GM12874 (cell line): ENCODE data around the gene GPR3.

ENCODE experiments used
- CTCF ChIP-seq: IDR thresholded peaks from 2 replicates; pipeline ENCODE4 v1.5.1; 2011; ENCODE audit warnings: low read depth, mild to moderate bottlenecking, control low read depth, low read length, moderate library complexity; ENCODE audit not compliant: insufficient read depth

Gene GPR3

GRCh38 chr1:27355683-27356082, 36.7 kb upstream of the GPR3 start:
- no peak for TF ChIP-seq CTCF

DNA sequence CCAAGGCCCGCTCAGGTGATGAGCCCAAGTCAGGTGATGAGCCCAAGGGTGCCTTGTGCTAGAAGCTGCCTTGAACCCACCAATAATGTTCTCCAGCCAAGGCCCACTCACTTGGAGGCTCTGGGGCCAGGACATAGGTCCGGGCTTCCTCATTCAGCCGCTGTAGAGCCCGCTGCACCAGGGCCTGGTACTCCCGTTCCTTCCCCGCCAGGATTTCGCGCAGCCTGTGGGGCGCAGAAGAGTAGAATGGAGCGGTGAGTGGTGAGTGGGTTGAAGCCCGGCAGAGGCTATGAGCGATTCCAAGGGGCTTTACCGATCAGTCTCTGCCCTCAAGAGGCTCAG, 36.2 kb upstream of the GPR3 start:
- no peak for TF ChIP-seq CTCF

- TF ChIP-seq CTCF = no peak
Observed at GRCh38 chr1:27356619-27357280, 35.7 kb upstream of the GPR3 start.

DNA sequence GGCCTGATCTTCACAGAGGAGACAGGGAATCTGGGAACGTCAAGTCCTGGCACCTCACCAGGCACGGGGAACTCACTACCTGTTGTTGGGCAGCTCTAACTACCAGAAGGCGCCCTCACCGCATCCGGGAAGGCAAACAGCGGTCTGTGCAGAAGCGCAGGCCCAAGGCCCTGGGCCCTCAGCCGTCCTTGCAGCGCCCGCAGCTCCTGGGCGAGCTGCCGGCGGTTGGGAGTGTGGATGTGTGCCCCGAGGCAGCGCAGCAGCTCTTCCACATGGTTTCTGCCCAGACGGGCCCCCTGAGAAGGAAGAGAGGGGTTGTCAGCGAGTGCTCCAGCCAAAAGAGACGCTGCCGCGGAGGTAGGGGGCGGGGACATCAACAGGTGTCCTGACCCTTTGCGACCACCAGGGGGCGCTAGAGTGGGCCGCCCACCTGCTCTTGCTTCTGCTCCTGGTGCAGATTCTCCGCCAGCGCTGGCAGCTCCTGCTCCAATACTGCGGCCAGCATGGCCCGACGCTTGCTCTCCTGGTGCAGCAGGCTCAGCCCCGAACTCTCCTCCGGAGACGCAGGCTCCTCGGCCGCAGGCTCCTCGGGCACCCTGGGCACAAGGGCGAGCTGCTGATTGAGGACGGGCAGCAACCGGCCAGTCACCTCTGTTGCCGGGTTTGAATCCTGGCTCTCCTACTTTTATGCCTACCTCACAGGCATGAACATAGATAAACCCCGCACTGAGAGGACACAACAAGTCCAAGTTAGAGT, 35.0 kb upstream of the GPR3 start:
- peak; percentile 99 for TF ChIP-seq CTCF

DNA sequence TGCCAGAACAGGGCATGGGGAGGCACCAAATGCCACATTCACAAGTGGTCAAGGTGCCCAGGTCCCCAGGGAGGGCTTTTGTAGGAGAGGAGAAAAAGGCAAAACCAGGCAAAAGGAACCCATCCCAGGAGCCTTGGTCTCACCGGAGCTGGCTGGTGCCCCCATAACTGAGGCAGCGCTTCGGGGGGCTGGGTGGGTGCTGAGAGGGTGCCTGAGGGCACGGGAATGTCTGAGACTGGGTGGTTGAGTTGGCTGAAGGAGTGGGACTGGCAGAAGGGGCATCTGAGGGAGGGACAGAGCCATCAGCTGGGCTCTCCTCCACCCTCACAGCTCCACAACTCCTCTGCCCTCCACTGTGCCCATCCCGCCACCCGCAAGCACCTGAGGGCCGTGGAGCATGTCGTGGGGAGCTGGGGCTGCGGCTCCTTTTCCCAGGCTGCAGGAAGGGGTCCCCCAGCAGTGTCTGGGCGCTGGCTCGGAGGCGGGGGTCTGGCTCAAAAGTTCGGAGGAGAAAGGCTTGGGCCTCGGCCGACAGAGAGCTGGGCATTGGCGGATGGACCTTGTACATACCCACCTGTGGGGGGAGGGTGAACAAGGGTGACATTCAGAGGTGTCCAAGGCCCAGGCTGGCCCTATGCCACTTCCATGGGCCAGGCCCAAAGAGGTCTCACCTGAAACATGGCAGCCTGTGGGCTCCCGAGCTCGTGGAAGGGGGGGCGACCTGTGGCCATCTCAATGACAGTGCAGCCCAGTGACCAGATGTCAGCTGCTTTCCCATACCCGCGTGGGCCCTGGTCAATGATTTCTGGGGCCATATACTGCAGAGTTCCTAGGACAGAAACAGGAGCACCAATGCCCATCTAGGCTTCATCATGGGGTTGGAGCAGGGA, 34.1 kb upstream of the GPR3 start:
- no peak for TF ChIP-seq CTCF

GRCh38 chr1:27358928-27359313, 33.5 kb upstream of the GPR3 start:
- no peak for TF ChIP-seq CTCF

- TF ChIP-seq CTCF = no peak
Observed at GRCh38 chr1:27359822-27360158, 32.6 kb upstream of the GPR3 start.
